HuH-7 (cell line): Measurements from ENCODE around the gene OLIG1.

ENCODE experiments used
- DNase-seq: peaks from one replicate; pipeline ENCODE4 v3.0.0; 2011; ENCODE audit warnings: low spot score

The OLIG1 gene

GRCh38 chr21:33031152-33031911 lies 38.6 kb upstream of the OLIG1 start:
- DNase-seq = no peak

DNA sequence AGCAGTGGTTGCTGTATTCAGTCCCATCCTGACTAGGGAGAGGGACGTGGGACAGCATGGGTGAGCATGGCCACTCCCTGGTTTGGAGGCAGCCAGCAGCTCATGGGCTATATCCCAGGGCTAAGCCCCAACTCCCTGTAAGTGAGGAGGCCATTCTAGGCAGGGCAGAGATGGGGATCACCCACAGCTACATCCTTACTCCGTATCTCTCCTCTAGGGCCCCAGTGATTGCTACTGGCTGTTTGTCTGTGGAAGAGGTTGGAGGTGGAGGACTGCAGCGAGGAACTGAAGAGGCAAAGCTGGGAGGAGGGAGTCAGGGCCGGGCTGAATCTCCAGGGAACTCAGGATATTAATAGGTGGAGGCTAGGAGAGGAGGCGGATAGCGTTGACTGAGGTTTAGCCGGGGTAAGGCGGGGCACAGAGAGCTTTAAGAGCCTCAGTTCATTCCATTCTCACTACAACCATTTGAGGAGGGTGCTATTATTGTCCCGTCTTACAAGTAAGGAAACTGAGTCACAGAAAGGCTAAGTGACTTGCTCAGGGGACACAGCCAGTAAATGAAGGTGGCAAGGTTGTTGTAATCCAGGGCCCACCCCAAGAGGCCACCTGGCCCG lies 37.4 kb upstream of the OLIG1 start:
- DNase-seq = no peak

- no peak for DNase-seq
These were observed 36.6 kb upstream of the OLIG1 start for GRCh38 chr21:33033094-33033951.

GRCh38 chr21:33033961-33034413 lies 36.0 kb upstream of the OLIG1 start:
- DNase-seq = no peak

DNA sequence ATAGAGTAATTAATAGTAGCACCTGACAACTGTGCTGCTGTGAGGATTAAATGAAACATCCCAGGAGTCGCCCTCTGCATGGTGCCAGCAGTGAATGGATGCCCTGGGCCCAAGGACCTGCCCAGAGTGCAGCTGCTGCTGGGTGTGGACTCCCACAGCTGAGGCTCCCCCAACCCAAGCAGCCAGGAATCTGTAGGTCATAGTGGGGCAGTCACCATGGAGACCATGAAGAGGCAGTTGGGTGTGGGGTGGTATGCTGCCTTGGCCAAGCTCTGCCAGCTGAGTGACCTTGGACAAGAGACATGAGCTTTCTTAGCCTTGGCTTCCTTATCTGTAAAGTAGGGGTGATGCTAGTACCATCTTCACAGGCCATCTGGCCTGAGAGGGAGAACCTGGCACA lies 34.8 kb upstream of the OLIG1 start:
- no peak for DNase-seq

- no peak for DNase-seq
These were observed 33.3 kb upstream of the OLIG1 start for GRCh38 chr21:33036430-33037162.

GRCh38 chr21:33037501-33037900 lies 32.4 kb upstream of the OLIG1 start:
- no peak for DNase-seq

GRCh38 chr21:33039536-33039935 lies 30.4 kb upstream of the OLIG1 start:
- no peak for DNase-seq

GRCh38 chr21:33040215-33040614 lies 29.7 kb upstream of the OLIG1 start:
- no peak for DNase-seq

DNA sequence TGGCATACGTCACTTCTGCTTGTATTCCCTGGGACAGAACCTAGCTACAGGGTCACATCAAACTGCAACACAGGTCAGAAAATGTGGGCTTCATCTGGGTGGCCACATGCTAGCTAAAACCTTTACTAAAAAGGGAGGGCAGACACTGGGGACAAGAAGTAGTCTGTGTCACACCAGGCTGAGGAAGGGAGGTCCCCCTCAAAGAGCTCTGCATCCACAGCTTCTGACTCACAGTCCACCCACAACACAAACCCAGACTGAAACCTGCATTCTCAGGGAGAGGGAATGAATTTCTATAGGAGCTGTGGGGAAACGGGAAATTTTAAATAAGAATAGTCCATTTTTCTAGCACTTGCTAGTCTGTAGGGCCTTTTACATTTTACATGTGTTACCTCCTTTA lies 28.0 kb upstream of the OLIG1 start:
- DNase-seq = no peak

GRCh38 chr21:33042812-33043211 lies 27.1 kb upstream of the OLIG1 start:
- DNase-seq = no peak

GRCh38 chr21:33046455-33046854 lies 23.5 kb upstream of the OLIG1 start:
- no peak for DNase-seq

DNA sequence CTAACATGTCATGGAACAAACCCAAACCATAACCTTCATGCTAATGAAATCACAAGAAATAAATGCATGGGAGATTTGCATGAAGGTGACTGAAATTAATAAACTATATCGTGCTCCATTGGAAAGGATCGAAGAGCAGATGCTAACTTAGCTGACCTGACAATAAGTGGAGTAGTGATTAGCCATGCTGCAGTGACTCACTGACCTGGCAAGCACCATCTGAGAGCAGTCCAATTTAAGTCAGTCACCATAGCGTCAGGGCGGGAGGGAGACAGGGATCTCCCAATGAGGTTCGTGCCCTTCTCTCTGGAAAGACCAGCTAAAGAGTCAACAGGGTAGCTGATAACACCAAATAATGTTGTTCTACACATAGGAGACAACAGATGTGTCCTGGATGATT lies 22.7 kb upstream of the OLIG1 start:
- DNase-seq = no peak

- no peak for DNase-seq
These were observed 18.0 kb upstream of the OLIG1 start for GRCh38 chr21:33051925-33052324.

- DNase-seq = no peak
These were observed 16.0 kb upstream of the OLIG1 start for GRCh38 chr21:33053951-33054350.

- DNase-seq = no peak
These were observed 13.9 kb upstream of the OLIG1 start for GRCh38 chr21:33055991-33056390.

DNA sequence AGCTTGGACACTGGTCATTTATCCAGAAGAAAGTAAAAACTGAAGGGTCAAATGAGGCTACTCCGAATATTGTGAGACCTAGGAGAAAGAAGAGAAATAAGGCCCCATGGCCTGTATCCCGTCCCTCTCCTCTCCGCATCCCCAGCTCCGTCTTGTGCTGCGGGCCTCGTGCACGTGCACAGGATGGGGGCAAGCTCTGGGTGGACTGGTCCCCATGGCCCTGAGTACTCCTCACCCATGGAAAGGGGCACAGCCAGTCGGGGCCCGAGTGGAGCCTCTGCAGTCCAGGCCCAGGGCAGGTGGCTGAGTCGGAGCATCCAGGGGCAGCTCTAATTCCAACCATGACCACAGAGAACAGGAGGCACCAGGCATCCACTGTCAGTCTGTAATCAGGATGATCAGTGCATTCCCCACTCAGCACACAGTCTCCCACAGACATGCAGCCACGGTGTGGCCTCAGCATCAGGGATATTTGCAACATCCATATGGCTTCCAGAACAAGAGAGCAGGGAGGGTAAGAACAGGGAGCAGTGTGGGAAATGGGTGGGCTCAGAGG lies 12.5 kb upstream of the OLIG1 start:
- no peak for DNase-seq

- DNase-seq = no peak
These were observed 11.4 kb upstream of the OLIG1 start for GRCh38 chr21:33058527-33058926.

GRCh38 chr21:33058957-33059356 lies 11.0 kb upstream of the OLIG1 start:
- no peak for DNase-seq

GRCh38 chr21:33059380-33059841 lies 10.5 kb upstream of the OLIG1 start:
- DNase-seq = peak; percentile 38

DNA sequence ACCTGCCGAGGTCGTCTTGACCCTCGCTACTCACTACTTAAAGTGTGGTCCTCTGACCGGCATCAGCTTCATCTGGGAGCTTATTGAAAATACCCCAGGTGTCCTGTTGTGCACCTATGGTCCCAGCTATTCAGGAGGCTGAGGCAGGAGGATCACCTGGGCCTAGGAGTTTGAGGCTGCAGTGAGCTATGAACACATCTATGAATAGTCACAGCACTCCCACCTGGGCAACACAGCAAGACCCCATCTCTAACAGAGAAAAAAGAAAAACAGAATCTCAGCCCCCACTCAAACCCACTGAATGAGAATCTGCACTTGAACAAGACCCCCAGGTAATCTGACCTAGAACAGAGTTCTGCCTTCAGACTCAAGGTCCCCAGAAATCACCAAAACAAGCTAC lies 8.7 kb upstream of the OLIG1 start:
- DNase-seq = no peak

GRCh38 chr21:33063375-33063883 lies 6.5 kb upstream of the OLIG1 start:
- DNase-seq = no peak
